CD4-positive, alpha-beta memory T cell (primary cell): ENCODE data around the gene DHRS4L2. TPM values are rescaled to one million over a fixed set of nuclear protein-coding genes. Genes with fewer than 3 reads are reported as not detected.
"Not testable (repeated sequence)": the region's sequence is repeated elsewhere in the genome, so short reads cannot be mapped to it uniquely, and the experiment has no call there.

Experiments
- CTCF ChIA-PET: fragments of 350-600 bp; sonication (Branson Sonifier 250); formaldehyde crosslinking; loops from one replicate; lab custom pipeline; 2021; ENCODE audit warnings: inconsistent platforms; ENCODE audit not compliant: partially characterized antibody; lab: Charles Lee
- POLR2A ChIA-PET: fragments of 350-600 bp; sonication (Branson Sonifier 250); formaldehyde crosslinking; loops from one replicate; lab custom pipeline; 2021; ENCODE audit not compliant: partially characterized antibody; lab: Charles Lee
- DNase-seq, 5 donors: peaks; one replicate each; pipeline versions ENCODE4 v3.0.0 to v3.0.0-alpha.2; 2020 to 2022; ENCODE audit warnings: mixed read lengths in 1 of 5
- H3K27ac ChIP-seq: one replicate; pipeline ENCODE4 v1.7.0; 2013; ENCODE audit warnings: low read depth, low read length
- H3K27me3 ChIP-seq: 2 replicates; pipeline ENCODE4 v1.7.0; 2013; ENCODE audit warnings: mild to moderate bottlenecking, low read length, moderate library complexity; ENCODE audit not compliant: insufficient read depth
- H3K36me3 ChIP-seq: 2 replicates; pipeline ENCODE4 v1.7.0; 2013; ENCODE audit warnings: mild to moderate bottlenecking, low read length, moderate library complexity; ENCODE audit not compliant: insufficient read depth
- H3K4me1 ChIP-seq: 2 replicates; pipeline ENCODE4 v1.7.0; 2013; ENCODE audit warnings: mild to moderate bottlenecking, low read length, moderate library complexity; ENCODE audit not compliant: insufficient read depth
- H3K4me3 ChIP-seq, 2 donors: one replicate each; pipeline ENCODE4 v1.7.0; 2013; ENCODE audit warnings: low read length in 2 of 2, mild to moderate bottlenecking in 1 of 2
- H3K9me3 ChIP-seq, 2 donors: one replicate each; pipeline ENCODE4 v1.7.0; 2013; ENCODE audit warnings: low read length in 2 of 2, control low read depth in 1 of 2; ENCODE audit not compliant: control insufficient read depth in 1 of 2
- H3K27ac Mint-ChIP-seq, 7 donors: one replicate each; pipeline ENCODE4 v1.8.0; 2020 to 2021; ENCODE audit warnings: mixed read lengths in 7 of 7, mild to moderate bottlenecking in 6 of 7, inconsistent platforms in 3 of 7, moderate library complexity in 3 of 7
- H3K27me3 Mint-ChIP-seq, 2 donors: one replicate each; pipeline ENCODE4 v1.8.0; 2020 to 2021; ENCODE audit warnings: mixed read lengths in 2 of 2
- H3K36me3 Mint-ChIP-seq, 2 donors: one replicate each; pipeline ENCODE4 v1.8.0; 2020 to 2021; ENCODE audit warnings: mixed read lengths in 2 of 2, inconsistent platforms in 1 of 2, mild to moderate bottlenecking in 1 of 2
- H3K4me1 Mint-ChIP-seq, 4 donors: one replicate each; pipeline ENCODE4 v1.8.0; 2020 to 2021; ENCODE audit warnings: mixed read lengths in 4 of 4, mild to moderate bottlenecking in 1 of 4
- H3K4me3 Mint-ChIP-seq, 8 donors: one replicate each; pipeline ENCODE4 v1.8.0; 2020 to 2021; ENCODE audit warnings: mixed read lengths in 8 of 8, mild to moderate bottlenecking in 7 of 8, moderate library complexity in 6 of 8, inconsistent platforms in 3 of 8
- H3K9me3 Mint-ChIP-seq, 8 donors: one replicate each; pipeline ENCODE4 v1.8.0; 2020 to 2021; ENCODE audit warnings: mixed read lengths in 8 of 8, mild to moderate bottlenecking in 5 of 8, inconsistent platforms in 3 of 8, moderate library complexity in 1 of 8
- intact Hi-C: fragments of 100-400 bp; cut with micrococcal nuclease; formaldehyde crosslinking; loops from one replicate; pipeline ENCODE4 v1.15.1; 2023
- polyA plus RNA-seq, 2 donors: library from polyadenylated mRNA; unstranded; fragments of 300-500 nt; fragmentation: Illumina TruSeq; gene quantifications; one replicate each; pipeline ENCODE4 v1.2.3, GENCODE V29; 2021
- total RNA-seq, 2 experiments: library from RNA; stranded (reverse); gene quantifications; one replicate each; pipeline ENCODE4 v1.2.3, GENCODE V29; 2021

Gene DHRS4L2
- total and polyA plus RNA-seq, 4 experiments from 2014 or later = 13.3 to 19.6 (median 17.7) TPM

- intact Hi-C loops = loop anchor here (1.0 to 10.0 kb wide), 3 partner anchors 26 to 366 kb away; no protein-coding TSS in a partner anchor
- H3K4me1 ChIP-seq = peaks cover 25% of the 10 kb centered on the region
Observed at GRCh38 chr14:23954965-23955364, 33.8 kb upstream of the DHRS4L2 start.

DNA sequence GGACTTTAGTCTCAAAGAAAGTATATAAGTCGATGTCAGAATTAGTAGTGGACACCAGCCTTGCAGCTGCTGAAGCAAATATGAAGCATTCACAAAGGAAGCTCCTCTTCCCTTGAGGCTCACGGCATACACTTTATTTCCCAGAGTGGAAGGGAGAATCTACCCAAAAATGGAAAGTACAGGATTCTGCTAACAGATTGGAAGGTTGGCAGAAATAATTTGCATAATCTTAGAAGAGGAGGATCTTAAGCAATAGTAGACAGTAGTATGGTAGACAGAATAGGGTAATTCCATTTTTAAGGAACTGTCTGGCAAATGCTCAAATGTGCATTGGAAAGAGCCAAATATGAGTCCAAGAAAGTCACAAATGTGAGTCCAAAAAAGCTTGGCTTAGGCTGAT, 32.9 kb upstream of the DHRS4L2 start:
- H3K4me3 Mint-ChIP-seq, H3K27ac Mint-ChIP-seq, H3K27ac ChIP-seq, DNase-seq, H3K9me3 Mint-ChIP-seq, H3K9me3 ChIP-seq, H3K27me3 ChIP-seq, H3K36me3 ChIP-seq, H3K27me3 Mint-ChIP-seq, POLR2A ChIA-PET, H3K4me3 ChIP-seq: not testable (repeated sequence)
- Mint-ChIP-seq H3K36me3 (peaks cover 0 to 16% of the 10 kb centered on the region in 2 donors), H3K4me1 (peaks cover 9 to 31% (median 23%) of the 10 kb centered on the region in 4 donors)
- CTCF ChIA-PET = interaction anchor here (0.7 to 2.6 kb wide), 3 partner anchors 323 to 327 kb away, joined by 3 to 9 read pairs (median 3); no protein-coding TSS in a partner anchor
- intact Hi-C loops = loop anchor here (10.0 kb wide), 1 partner anchor 59 kb away; no protein-coding TSS in a partner anchor
- peaks cover 25% of the 10 kb centered on the region for H3K4me1 ChIP-seq

More at GRCh38 chr14:23954965-23955364, 33.8 kb upstream of the DHRS4L2 start:
- CTCF ChIA-PET = interaction anchor here (0.7 to 2.6 kb wide), 8 partner anchors 17 to 387 kb away, joined by 3 to 20 read pairs (median 4); no protein-coding TSS in a partner anchor
- H3K27ac Mint-ChIP-seq, H3K4me3 Mint-ChIP-seq, H3K9me3 Mint-ChIP-seq, POLR2A ChIA-PET, H3K4me3 ChIP-seq, H3K9me3 ChIP-seq, H3K27me3 ChIP-seq, H3K36me3 ChIP-seq, DNase-seq, H3K27ac ChIP-seq, H3K27me3 Mint-ChIP-seq: not testable (repeated sequence)
- peaks cover 9 to 31% (median 23%) of the 10 kb centered on the region in 4 donors for H3K4me1 Mint-ChIP-seq
- peaks cover 0 to 16% of the 10 kb centered on the region in 2 donors for H3K36me3 Mint-ChIP-seq

GRCh38 chr14:23957913-23958569, 30.7 kb upstream of the DHRS4L2 start:
- H3K4me3 ChIP-seq, H3K27ac Mint-ChIP-seq, H3K27me3 Mint-ChIP-seq, POLR2A ChIA-PET, H3K4me3 Mint-ChIP-seq, H3K4me1 ChIP-seq, H3K9me3 Mint-ChIP-seq, DNase-seq, CTCF ChIA-PET, H3K9me3 ChIP-seq, H3K27me3 ChIP-seq, H3K27ac ChIP-seq, H3K36me3 ChIP-seq: not testable (repeated sequence)
- peaks cover 0 to 15% of the 10 kb centered on the region in 2 donors for H3K36me3 Mint-ChIP-seq
- peaks cover 6 to 14% (median 10%) of the 10 kb centered on the region in 4 donors for H3K4me1 Mint-ChIP-seq
- intact Hi-C loops = loop anchor here (10.0 kb wide), 1 partner anchor 57 kb away; no protein-coding TSS in a partner anchor

GRCh38 chr14:23960899-23961298, 27.8 kb upstream of the DHRS4L2 start:
- intact Hi-C loops, H3K4me1 Mint-ChIP-seq, H3K4me3 Mint-ChIP-seq, H3K36me3 Mint-ChIP-seq, H3K9me3 Mint-ChIP-seq, H3K9me3 ChIP-seq, DNase-seq, CTCF ChIA-PET, H3K27ac ChIP-seq, H3K27me3 Mint-ChIP-seq, H3K4me3 ChIP-seq, POLR2A ChIA-PET, H3K4me1 ChIP-seq, H3K27me3 ChIP-seq, H3K36me3 ChIP-seq: not testable (repeated sequence)
- peak overlapping the region in 1 of 7 donors; percentile 47 for H3K27ac Mint-ChIP-seq

DNA sequence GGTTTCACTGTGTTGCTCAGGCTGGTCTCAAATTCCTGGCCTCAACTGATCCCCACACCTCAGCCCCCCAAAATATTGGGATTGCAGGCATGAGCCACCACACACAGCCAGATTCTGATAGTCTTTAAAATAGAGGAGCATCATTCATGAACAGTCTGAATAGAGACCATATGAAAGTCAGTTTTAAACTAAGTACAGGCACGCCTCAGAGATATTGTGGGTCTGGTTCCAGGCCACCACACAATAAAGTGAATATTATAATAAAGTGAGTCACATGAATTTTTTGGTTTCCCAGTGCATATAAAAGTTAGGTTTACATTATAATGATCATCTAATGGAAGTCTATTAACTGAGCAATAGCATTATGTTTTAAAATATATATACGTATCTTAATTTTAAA, 27.0 kb upstream of the DHRS4L2 start:
- H3K27me3 Mint-ChIP-seq, CTCF ChIA-PET, H3K27ac ChIP-seq, POLR2A ChIA-PET, H3K4me1 Mint-ChIP-seq, intact Hi-C loops, H3K9me3 Mint-ChIP-seq, DNase-seq, H3K36me3 Mint-ChIP-seq, H3K4me3 Mint-ChIP-seq, H3K27ac Mint-ChIP-seq, H3K4me1 ChIP-seq, H3K27me3 ChIP-seq, H3K36me3 ChIP-seq, H3K9me3 ChIP-seq, H3K4me3 ChIP-seq: not testable (repeated sequence)

DNA sequence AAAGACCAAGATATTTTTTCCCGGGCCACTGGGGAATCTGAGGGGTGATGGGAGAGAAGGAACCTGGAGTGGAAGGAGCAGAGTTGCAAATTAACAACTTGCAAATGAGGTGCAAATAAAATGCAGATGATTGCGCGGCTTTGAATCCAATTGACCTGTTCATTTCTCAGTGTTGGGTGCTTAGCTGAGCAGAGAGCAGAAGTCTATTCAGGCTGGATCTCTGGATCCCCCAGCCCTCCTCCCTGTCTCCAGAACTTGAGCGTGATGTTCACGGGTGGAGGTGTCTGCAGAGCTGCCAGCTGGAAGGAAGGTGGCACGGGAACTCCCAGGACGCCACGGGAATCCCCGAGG, 19.6 kb upstream of the DHRS4L2 start:
- CTCF ChIA-PET, H3K27me3 ChIP-seq, H3K27ac Mint-ChIP-seq, H3K4me1 ChIP-seq, POLR2A ChIA-PET, H3K27me3 Mint-ChIP-seq, H3K36me3 Mint-ChIP-seq, intact Hi-C loops, H3K36me3 ChIP-seq, H3K4me3 ChIP-seq, DNase-seq, H3K4me3 Mint-ChIP-seq, H3K9me3 ChIP-seq, H3K4me1 Mint-ChIP-seq, H3K9me3 Mint-ChIP-seq: not testable (repeated sequence)
- H3K27ac ChIP-seq = peak overlapping the region; percentile 43

GRCh38 chr14:23969481-23970282, 19.0 kb upstream of the DHRS4L2 start:
- intact Hi-C loops, H3K4me1 Mint-ChIP-seq, H3K27ac Mint-ChIP-seq, H3K4me1 ChIP-seq, H3K27me3 ChIP-seq, H3K36me3 ChIP-seq, H3K9me3 Mint-ChIP-seq, H3K27me3 Mint-ChIP-seq, POLR2A ChIA-PET, CTCF ChIA-PET, H3K9me3 ChIP-seq, H3K36me3 Mint-ChIP-seq, H3K4me3 ChIP-seq: not testable (repeated sequence)
- H3K4me3 Mint-ChIP-seq = peak overlapping the region in 3 of 8 donors; percentile 17 to 34 (median 25)
- peak; percentile 29 to 60 (median 52) for DNase-seq
- peak overlapping the region; percentile 43 for H3K27ac ChIP-seq
